Kidney tubule cell (primary cell): ENCODE measurements around the gene EME1.
"Not testable (repeated sequence)": the region's sequence is repeated elsewhere in the genome, so short reads cannot be mapped to it uniquely, and the experiment has no call there.

ENCODE experiments used
- DNase-seq: peaks from one replicate; pipeline ENCODE4 v3.0.0-alpha.2; 2018; ENCODE audit warnings: low spot score

The EME1 gene

GRCh38 chr17:50426472-50426782 lies 53.4 kb downstream of the EME1 start:
- DNase-seq: no peak

GRCh38 chr17:50426814-50427787 lies 54.1 kb downstream of the EME1 start:
- peak; percentile 57 for DNase-seq

DNA sequence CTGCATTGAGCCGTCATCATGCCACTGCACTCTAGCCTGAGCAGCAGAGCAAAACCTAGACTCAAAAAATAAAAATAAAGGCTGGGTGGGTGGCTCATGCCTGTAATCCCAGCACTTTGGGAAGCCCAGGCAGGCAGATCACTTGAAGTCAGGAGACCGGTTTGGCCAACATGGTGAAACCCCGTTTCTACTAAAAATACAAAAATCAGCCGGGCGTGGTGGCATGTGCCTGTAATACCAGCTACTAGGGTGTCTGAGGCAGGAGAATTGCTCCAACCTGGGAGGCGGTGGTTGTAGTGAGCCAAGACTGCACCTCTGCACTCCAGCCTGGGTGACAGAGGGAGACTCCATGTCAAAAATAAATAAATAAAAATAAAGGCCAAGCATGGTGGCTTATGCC lies 55.1 kb downstream of the EME1 start:
- DNase-seq: not testable (repeated sequence)

- DNase-seq: peak; percentile 19
Observed at GRCh38 chr17:50428831-50429424, 55.9 kb downstream of the EME1 start.

- no peak for DNase-seq
Observed at GRCh38 chr17:50429793-50430192, 56.8 kb downstream of the EME1 start.
